Lung (tissue), 12 donors: Measurements from ENCODE around the gene SMIM33. TPM values are rescaled to one million over a fixed set of nuclear protein-coding genes. Genes with fewer than 3 reads are reported as not detected.

Source experiments
- ATAC-seq: fragments of 200-7000 bp; cut with Tn5 transposase; one replicate; pipeline ENCODE4 v1.9.1; 2020; ENCODE audit warnings: moderate number of reproducible peaks; ENCODE audit not compliant: insufficient read depth, low FRiP score
- DNase-seq, 3 donors: peaks; one replicate each; pipeline ENCODE4 v3.0.0-alpha.2; 2013 to 2017
- H3K27ac ChIP-seq, 2 donors: one replicate each; pipeline ENCODE4 v1.5.1; 2013; ENCODE audit warnings: mild to moderate bottlenecking in 2 of 2, moderate library complexity in 2 of 2, control low read depth in 1 of 2, inconsistent platforms in 1 of 2, low read depth in 1 of 2, low read length in 1 of 2
- H3K27me3 ChIP-seq, 3 donors: one replicate each; pipeline ENCODE4 v1.5.1; 2013; ENCODE audit warnings: low read length in 2 of 3; ENCODE audit not compliant: control insufficient read depth in 3 of 3, insufficient read depth in 3 of 3
- H3K36me3 ChIP-seq, 4 donors: one replicate each; pipeline ENCODE4 v1.5.1; 2013; ENCODE audit warnings: low read length in 4 of 4, mild to moderate bottlenecking in 1 of 4, moderate library complexity in 1 of 4; ENCODE audit not compliant: control insufficient read depth in 4 of 4, insufficient read depth in 4 of 4
- H3K4me1 ChIP-seq, 5 donors: one replicate each; pipeline ENCODE4 v1.5.1; 2013; ENCODE audit warnings: low read length in 5 of 5, mild to moderate bottlenecking in 2 of 5, moderate library complexity in 1 of 5; ENCODE audit not compliant: control insufficient read depth in 5 of 5, insufficient read depth in 5 of 5
- H3K4me3 ChIP-seq: one replicate; pipeline ENCODE4 v1.5.1; 2013; ENCODE audit warnings: mild to moderate bottlenecking, control low read depth, moderate library complexity
- H3K9ac ChIP-seq, 2 donors: one replicate each; pipeline ENCODE4 v1.5.1; 2013; ENCODE audit warnings: low read length in 2 of 2, control low read depth in 1 of 2; ENCODE audit not compliant: insufficient read depth in 1 of 2
- H3K9me3 ChIP-seq, 4 donors: one replicate each; pipeline ENCODE4 v1.5.1; 2013; ENCODE audit warnings: low read length in 3 of 4, mild to moderate bottlenecking in 1 of 4, moderate library complexity in 1 of 4; ENCODE audit not compliant: control insufficient read depth in 4 of 4, insufficient read depth in 3 of 4
- CTCF ChIP-seq: IDR thresholded peaks from 2 replicates; pipeline ENCODE4 v1.5.1; 2012; ENCODE audit warnings: mild to moderate bottlenecking; ENCODE audit errors: control extremely low read depth, extremely low read depth
- WGBS, 2 donors: extraction: QIAGEN DNeasy Blood & Tissue Kit; methylation state at CpG; one replicate each; pipeline ENCODE4 v1.1.7; 2013; 5-methylcytosine and 5-hydroxymethylcytosine counted together
- polyA plus RNA-seq, 2 donors: library from polyadenylated mRNA; stranded (reverse); fragments of 200-250 nt; gene quantifications; one replicate each; pipeline ENCODE4 v1.2.1, GENCODE V29; 2013
- total RNA-seq, 2 donors: library from RNA; depleted of rRNA in 1 of 2; stranded (reverse); fragments of >200 nt in 1 of 2; gene quantifications; one replicate each; pipeline ENCODE4 v1.2.1, GENCODE V29; 2014 to 2021
- donor health status: control.
- donor health status: control.
- donor health status: Bipolar disorder and iron deficiency.
- donor health status: healthy.
- donor health status: DM: yes; HTN: yes; CAD: no.

SMIM33 gene
- total and polyA plus RNA-seq, 4 donors, result 0.17 TPM; not detected in 3

DNA sequence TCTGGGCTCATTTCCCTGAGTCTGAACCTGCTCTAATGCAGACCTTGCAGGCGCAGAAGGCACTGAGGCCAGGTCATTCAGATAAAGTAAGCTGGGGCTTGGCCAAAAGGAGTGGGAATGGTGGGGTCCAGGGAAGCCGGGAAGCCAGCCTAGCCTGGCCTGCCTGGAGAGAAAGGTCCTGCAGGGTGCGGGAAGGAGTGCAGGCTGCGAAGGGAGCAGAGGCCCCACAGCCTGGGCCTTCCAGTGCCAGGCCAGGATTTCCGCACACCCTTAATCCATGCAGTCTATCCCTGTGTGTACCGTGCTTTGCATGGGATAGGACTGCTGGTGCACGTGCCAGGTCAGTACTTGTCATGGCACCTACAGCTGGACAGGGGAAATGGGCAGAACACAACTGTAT is 15.4 kb downstream of the SMIM33 start:
- no peak for TF ChIP-seq CTCF

GRCh38 chr5:139488260-139488659 is 17.5 kb downstream of the SMIM33 start:
- Histone ChIP-seq H3K27ac (peak overlapping the region in 1 of 2 donors; percentile 68), H3K9me3 (no peaks in the 10 kb centered on the region), H3K27me3 (no peaks in the 10 kb centered on the region), H3K4me3 (no peak overlapping the region), H3K4me1 (peaks cover 0 to 9% (median 7%) of the 10 kb centered on the region in 5 donors), H3K9ac (no peak overlapping the region), H3K36me3 (no peaks in the 10 kb centered on the region)
- no peak for ATAC-seq
- DNase-seq, result peak in 1 of 3 donors; percentile 35
- whole genome bisulfite sequencing, 2 donors, result 27 to 56% methylated on average over 3 of the region's 3 CpGs
- TF ChIP-seq CTCF, result no peak

More for the DNA sequence above, 15.4 kb downstream of the SMIM33 start:
- no peak for DNase-seq
- H3K9ac ChIP-seq, result no peak overlapping the region
- no peaks in the 10 kb centered on the region for H3K36me3 ChIP-seq
- H3K4me3 ChIP-seq, result no peak overlapping the region
- no peaks in the 10 kb centered on the region for H3K27me3 ChIP-seq
- WGBS, 2 donors, result 88 to 93% methylated on average over 7 of the region's 7 CpGs
- peaks cover 0 to 18% (median 8%) of the 10 kb centered on the region in 5 donors for H3K4me1 ChIP-seq
- H3K9me3 ChIP-seq, result no peaks in the 10 kb centered on the region
- ATAC-seq, result no peak
- H3K27ac ChIP-seq, result no peak overlapping the region

- ATAC-seq (no peak), DNase-seq (peak in 2 of 3 donors; percentile 49 to 61)
- Histone ChIP-seq H3K9me3 (no peaks in the 10 kb centered on the region), H3K27ac (peak overlapping the region in 1 of 2 donors; percentile 40), H3K27me3 (no peaks in the 10 kb centered on the region), H3K4me1 (peaks cover 4 to 14% (median 10%) of the 10 kb centered on the region in 5 donors), H3K9ac (peak overlapping the region in 1 of 2 donors; percentile 19), H3K4me3 (no peak overlapping the region), H3K36me3 (no peaks in the 10 kb centered on the region)
- TF ChIP-seq CTCF, result no peak
- WGBS, 2 donors, result 18% methylated on average over 6 of the region's 6 CpGs
These were observed 21.9 kb downstream of the SMIM33 start for GRCh38 chr5:139492700-139493192.

DNA sequence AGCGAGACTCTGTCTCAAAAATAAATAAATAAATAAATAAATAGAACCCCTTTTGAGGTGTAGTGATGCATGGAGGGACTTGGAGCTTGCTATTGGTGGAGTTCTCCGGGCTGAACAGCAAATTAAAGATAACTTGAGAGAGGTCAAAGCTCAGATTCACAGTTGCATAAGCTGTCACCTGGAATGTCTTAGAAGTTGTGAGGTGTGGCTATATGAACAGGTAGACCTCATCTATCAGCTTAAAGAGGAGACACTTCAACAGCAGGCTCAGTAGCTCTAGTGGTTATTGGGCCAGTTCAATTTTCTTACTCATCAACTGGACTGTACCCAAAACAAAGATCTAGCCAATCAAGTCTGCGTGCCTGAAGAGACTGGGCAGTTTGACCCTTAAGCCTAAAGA is 23.5 kb downstream of the SMIM33 start:
- Histone ChIP-seq H3K4me3 (no peak overlapping the region), H3K4me1 (peaks cover 4 to 11% (median 10%) of the 10 kb centered on the region in 5 donors), H3K9me3 (no peaks in the 10 kb centered on the region), H3K27ac (no peak overlapping the region), H3K27me3 (no peaks in the 10 kb centered on the region), H3K9ac (no peak overlapping the region), H3K36me3 (no peaks in the 10 kb centered on the region)
- WGBS, 2 donors, result 90 to 96% methylated on average over 3 of the region's 3 CpGs
- ATAC-seq (no peak), DNase-seq (no peak)
- no peak for TF ChIP-seq CTCF
